ENCODE data around the gene HEYL.

Gene HEYL

DNA sequence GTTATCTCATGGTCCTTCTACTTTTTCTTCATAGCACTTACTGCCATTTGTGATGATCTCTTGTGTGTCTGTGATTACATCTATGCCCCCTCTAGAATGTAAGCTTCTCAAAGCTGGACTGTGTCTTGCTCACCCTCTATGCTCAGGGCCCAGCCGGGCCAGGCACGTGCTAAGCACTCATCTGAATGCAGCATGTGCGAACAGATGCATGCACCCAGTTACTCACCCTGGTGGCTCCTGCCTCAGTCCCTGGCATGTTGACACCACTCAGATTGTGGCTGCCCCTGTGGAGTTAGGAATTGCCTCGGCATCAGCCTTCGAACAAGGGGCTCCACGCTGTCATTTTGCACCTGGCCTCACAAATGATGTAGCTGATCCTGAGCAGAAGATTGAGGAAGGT lies 43.3 kb downstream of the HEYL start:
- no peak for FAIRE-seq

GRCh38 chr1:39593386-39593785 lies 46.1 kb downstream of the HEYL start:
- no peak for FAIRE-seq

GRCh38 chr1:39592069-39592468 lies 47.4 kb downstream of the HEYL start:
- no peak for FAIRE-seq

GRCh38 chr1:39590546-39590945 lies 48.9 kb downstream of the HEYL start:
- FAIRE-seq = no peak

GRCh38 chr1:39585933-39586332 lies 53.5 kb downstream of the HEYL start:
- no peak for FAIRE-seq

DNA sequence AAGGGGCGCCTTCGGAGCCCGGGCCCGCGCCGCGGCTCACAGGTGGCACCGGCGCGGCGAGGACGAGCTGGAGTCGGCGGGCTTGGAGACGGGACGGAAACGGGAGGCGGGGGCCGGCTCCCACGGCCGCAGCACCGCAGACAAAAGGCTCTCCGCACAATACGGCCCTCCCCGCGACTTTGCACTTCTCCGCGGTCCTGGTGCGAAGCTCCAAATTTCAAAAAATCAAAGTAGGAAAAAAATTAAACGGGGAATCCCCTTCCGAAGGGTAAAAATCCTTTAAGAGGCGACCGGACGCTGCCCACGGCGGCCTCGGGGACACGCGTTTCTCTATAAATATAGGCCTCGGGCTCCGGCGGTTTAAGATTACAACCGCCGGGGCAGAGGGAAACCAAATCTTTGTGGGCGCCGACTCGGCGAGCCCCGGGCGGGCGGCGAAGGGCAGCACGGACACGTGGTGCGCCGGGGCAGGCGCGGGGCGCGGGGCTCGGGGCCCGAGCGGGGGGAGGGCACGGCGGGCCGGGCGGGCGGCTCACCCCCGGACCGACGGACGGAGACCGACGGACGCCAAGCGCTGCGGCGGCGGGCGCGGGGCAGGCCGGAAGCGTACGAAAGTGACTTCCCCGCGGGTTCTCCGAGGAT lies 63.3 kb downstream of the HEYL start:
- no peak for FAIRE-seq

- no peak for FAIRE-seq
Measured at GRCh38 chr1:39575191-39576015, 64.0 kb downstream of the HEYL start.

DNA sequence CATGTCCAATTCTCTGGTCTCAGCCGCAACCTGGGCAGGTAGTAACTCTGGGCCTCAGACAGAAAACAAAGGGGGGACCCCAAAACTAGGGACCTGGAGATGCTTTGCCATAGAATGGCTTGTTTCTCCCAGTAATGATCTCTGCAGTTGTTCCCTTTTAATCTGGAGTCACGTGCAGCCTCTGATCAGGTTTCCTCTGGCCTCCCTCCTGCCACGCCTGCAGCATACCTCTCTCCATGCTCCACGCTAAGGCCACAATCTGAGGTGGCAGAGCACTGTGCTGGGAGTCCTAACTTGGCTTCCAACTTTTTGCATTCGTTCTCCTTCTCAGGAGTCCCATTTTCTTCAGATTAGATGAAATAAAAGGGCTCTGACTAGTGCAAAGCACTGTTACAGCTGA lies 64.8 kb downstream of the HEYL start:
- no peak for FAIRE-seq
